ENCODE results near the gene CACNA1G. TPM values are rescaled to one million over a fixed set of nuclear protein-coding genes. Genes with fewer than 3 reads are reported as not detected.
A peak's percentile ranks its signal among the peaks of the same experiment; 100 is the strongest.

Gene CACNA1G
- total and polyA plus RNA-seq, 2 donors (not counting 3 experiments of a cell fraction or from before 2014, with no cell fraction given), result not detected

DNA sequence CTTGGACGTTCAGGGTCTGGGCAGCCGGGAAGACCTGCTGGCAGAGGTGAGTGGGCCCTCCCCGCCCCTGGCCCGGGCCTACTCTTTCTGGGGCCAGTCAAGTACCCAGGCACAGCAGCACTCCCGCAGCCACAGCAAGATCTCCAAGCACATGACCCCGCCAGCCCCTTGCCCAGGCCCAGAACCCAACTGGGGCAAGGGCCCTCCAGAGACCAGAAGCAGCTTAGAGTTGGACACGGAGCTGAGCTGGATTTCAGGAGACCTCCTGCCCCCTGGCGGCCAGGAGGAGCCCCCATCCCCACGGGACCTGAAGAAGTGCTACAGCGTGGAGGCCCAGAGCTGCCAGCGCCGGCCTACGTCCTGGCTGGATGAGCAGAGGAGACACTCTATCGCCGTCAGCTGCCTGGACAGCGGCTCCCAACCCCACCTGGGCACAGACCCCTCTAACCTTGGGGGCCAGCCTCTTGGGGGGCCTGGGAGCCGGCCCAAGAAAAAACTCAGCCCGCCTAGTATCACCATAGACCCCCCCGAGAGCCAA lies 65.6 kb downstream of the CACNA1G start:
- dilution Hi-C loops (cut with MboI; ENCODE audit: extremely low pct_ligation_motif_present, low sequenced_read_pairs) (no loop called here), intact Hi-C loops (cut with micrococcal nuclease) (loop anchor here (1.0 kb wide), 4 partner anchors 30 to 144 kb away; partner anchors contain the start of gene SPATA20)
- Histone ChIP-seq H3K4me3 (replicated peaks in 1 of 3; ENCODE audit: insufficient read depth in 1 of 3, low read depth in 1 of 3, low read length in 3 of 3) (no peak overlapping the region), H3K27me3 (ENCODE audit: control insufficient read depth in 2 of 2, insufficient read depth in 2 of 2, low read length in 2 of 2) (peaks cover 0 to 5% of the 10 kb centered on the region in 2 experiments), H2AFZ (ENCODE audit: low read depth, low read length) (no peak overlapping the region), H3K4me1 (ENCODE audit: control insufficient read depth, extremely low read depth, insufficient read depth, low read length) (peaks cover 2% of the 10 kb centered on the region), H3K9me1 (replicated peaks; ENCODE audit: control insufficient read depth, extremely low read depth, insufficient read depth, low read length) (no peaks in the 10 kb centered on the region), H3K79me2 (ENCODE audit: control insufficient read depth, insufficient read depth, low read length) (no peaks in the 10 kb centered on the region), H3K27ac (ENCODE audit: insufficient read depth, low read depth, low read length) (no peak overlapping the region), H3K4me2 (ENCODE audit: insufficient read depth, low read length) (no peak overlapping the region), H3K9ac (replicated peaks; ENCODE audit: extremely low read depth, insufficient read depth, low read length) (no peak overlapping the region), H3K9me3 (replicated peaks; ENCODE audit: control insufficient read depth, insufficient read depth, low read length) (no peaks in the 10 kb centered on the region), H3K36me3 (ENCODE audit: control insufficient read depth in 2 of 2, extremely low read depth in 1 of 2, insufficient read depth in 2 of 2, low read length in 2 of 2) (no peaks in the 10 kb centered on the region), H4K20me1 (replicated peaks; ENCODE audit: control insufficient read depth, extremely low read depth, insufficient read depth, low read length) (no peaks in the 10 kb centered on the region)
- FAIRE-seq, result peak; percentile 64
- TF ChIP-seq MYC (IDR thresholded peaks at IDR 0.05; ENCODE audit: low read depth, low read length), result no peak
- TF ChIP-seq, protein P1, sequence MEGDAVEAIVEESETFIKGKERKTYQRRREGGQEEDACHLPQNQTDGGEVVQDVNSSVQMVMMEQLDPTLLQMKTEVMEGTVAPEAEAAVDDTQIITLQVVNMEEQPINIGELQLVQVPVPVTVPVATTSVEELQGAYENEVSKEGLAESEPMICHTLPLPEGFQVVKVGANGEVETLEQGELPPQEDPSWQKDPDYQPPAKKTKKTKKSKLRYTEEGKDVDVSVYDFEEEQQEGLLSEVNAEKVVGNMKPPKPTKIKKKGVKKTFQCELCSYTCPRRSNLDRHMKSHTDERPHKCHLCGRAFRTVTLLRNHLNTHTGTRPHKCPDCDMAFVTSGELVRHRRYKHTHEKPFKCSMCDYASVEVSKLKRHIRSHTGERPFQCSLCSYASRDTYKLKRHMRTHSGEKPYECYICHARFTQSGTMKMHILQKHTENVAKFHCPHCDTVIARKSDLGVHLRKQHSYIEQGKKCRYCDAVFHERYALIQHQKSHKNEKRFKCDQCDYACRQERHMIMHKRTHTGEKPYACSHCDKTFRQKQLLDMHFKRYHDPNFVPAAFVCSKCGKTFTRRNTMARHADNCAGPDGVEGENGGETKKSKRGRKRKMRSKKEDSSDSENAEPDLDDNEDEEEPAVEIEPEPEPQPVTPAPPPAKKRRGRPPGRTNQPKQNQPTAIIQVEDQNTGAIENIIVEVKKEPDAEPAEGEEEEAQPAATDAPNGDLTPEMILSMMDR (IDR thresholded peaks at IDR 0.05; ENCODE audit: extremely low read depth in 1 of 2, insufficient read depth in 1 of 2, low read depth in 1 of 2, low read length in 2 of 2), result peak; percentile 67 to 94
- peak; percentile 65 for DNase-seq (ENCODE audit: low read depth, low spot score)
- ChIA-PET POLR2A (interaction anchor here (1.2 kb wide), 1 partner anchor 75 kb away, joined by 6 read pairs; no protein-coding TSS in a partner anchor), CTCF (interaction anchor here (0.7 to 10.3 kb wide), 38 partner anchors 9 to 147 kb away, joined by 3 to 398 read pairs (median 5); partner anchors contain the start of genes CACNA1G and SPATA20)
- BruUV-seq (replicated peaks), result no TSS peak

DNA sequence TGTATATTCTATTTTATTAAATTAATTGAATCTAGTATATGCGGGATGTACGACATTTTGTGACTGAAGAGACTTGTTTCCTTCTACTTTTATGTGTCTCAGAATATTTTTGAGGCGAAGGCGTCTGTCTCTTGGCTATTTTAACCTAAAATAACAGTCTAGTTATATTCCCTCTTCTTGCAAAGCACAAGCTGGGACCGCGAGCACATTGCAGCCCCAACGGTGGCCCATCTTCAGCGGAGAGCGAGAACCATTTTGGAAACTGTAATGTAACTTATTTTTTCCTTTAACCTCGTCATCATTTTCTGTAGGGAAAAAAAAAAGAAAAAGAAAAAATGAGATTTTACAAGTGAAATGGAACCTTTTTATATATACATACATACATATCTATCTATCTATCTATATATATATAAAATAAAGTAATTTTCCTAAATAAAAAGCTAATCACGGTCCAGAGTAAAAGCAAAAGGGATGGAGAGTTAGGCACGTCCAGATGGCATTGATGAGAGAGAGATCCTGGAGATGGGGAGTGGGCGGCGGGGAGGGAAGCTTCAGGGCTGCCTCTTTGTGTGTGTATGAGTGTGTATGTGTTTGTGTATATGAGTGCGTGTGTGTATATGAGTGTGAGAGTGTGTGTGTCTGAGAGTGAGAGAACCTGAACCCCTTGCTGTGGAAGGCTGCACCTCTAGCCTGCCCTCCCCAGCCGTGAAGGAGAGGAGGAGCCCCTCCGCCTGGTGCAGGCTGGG lies 66.7 kb downstream of the CACNA1G start:
- no peaks in the 10 kb centered on the region for H3K79me2 ChIP-seq (ENCODE audit: control insufficient read depth, insufficient read depth, low read length)
- H3K4me1 ChIP-seq (ENCODE audit: control insufficient read depth, extremely low read depth, insufficient read depth, low read length), result peaks cover 12% of the 10 kb centered on the region
- no peak overlapping the region for H3K4me2 ChIP-seq (ENCODE audit: insufficient read depth, low read length)
- no peak for DNase-seq (ENCODE audit: low read depth, low spot score)
- intact Hi-C loops (cut with micrococcal nuclease) (no loop called here), dilution Hi-C loops (cut with MboI; ENCODE audit: extremely low pct_ligation_motif_present, low sequenced_read_pairs) (no loop called here)
- BruUV-seq (replicated peaks), result no TSS peak
- TF ChIP-seq POLR2AphosphoS5 (IDR thresholded peaks at IDR 0.05; ENCODE audit: insufficient read depth, low read depth, low read length), result no peak
- TF ChIP-seq, protein P2, sequence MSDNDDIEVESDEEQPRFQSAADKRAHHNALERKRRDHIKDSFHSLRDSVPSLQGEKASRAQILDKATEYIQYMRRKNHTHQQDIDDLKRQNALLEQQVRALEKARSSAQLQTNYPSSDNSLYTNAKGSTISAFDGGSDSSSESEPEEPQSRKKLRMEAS (IDR thresholded peaks at IDR 0.05; ENCODE audit: insufficient read depth, insufficient read length), result no peak
- TF ChIP-seq, protein P1 (IDR thresholded peaks at IDR 0.05; ENCODE audit: extremely low read depth in 1 of 2, insufficient read depth in 1 of 2, low read depth in 1 of 2, low read length in 2 of 2), result no peak
- TF ChIP-seq EZH2 (IDR thresholded peaks at IDR 0.05; ENCODE audit: borderline replicate concordance, low read depth, low read length, severe bottlenecking), result no peak
- TF ChIP-seq MYC (IDR thresholded peaks at IDR 0.05; ENCODE audit: low read depth, low read length), result no peak
- TF ChIP-seq JUN (IDR thresholded peaks at IDR 0.05; ENCODE audit: borderline replicate concordance, insufficient read depth, insufficient read length, low read depth), result no peak
- TF ChIP-seq GATA2 (IDR thresholded peaks at IDR 0.05; ENCODE audit: insufficient read depth, insufficient read length, low read depth, low read length), result no peak
- TF ChIP-seq POLR2A (IDR thresholded peaks at IDR 0.05; ENCODE audit: low read depth, low read length), result no peak
- TF ChIP-seq FOS (IDR thresholded peaks at IDR 0.05; ENCODE audit: borderline replicate concordance, insufficient read depth, low read length), result no peak
- FAIRE-seq, result no peak
- no peak overlapping the region for H3K9ac ChIP-seq (replicated peaks; ENCODE audit: extremely low read depth, insufficient read depth, low read length)
- no peak overlapping the region for H3K4me3 ChIP-seq (replicated peaks in 1 of 3; ENCODE audit: insufficient read depth in 1 of 3, low read depth in 1 of 3, low read length in 3 of 3)
- no peak overlapping the region for H3K27ac ChIP-seq (ENCODE audit: insufficient read depth, low read depth, low read length)
- no peak overlapping the region for H2AFZ ChIP-seq (ENCODE audit: low read depth, low read length)
- H3K9me3 ChIP-seq (replicated peaks; ENCODE audit: control insufficient read depth, insufficient read depth, low read length), result no peaks in the 10 kb centered on the region
- ChIA-PET POLR2A (no interaction called here), CTCF (interaction anchor here (1.0 to 10.3 kb wide), 17 partner anchors 9 to 146 kb away, joined by 3 to 398 read pairs (median 6); partner anchors contain the start of gene SPATA20)
- peaks cover 0 to 5% of the 10 kb centered on the region in 2 experiments for H3K27me3 ChIP-seq (ENCODE audit: control insufficient read depth in 2 of 2, insufficient read depth in 2 of 2, low read length in 2 of 2)
- H4K20me1 ChIP-seq (replicated peaks; ENCODE audit: control insufficient read depth, extremely low read depth, insufficient read depth, low read length), result no peaks in the 10 kb centered on the region
- H3K36me3 ChIP-seq (ENCODE audit: control insufficient read depth in 2 of 2, extremely low read depth in 1 of 2, insufficient read depth in 2 of 2, low read length in 2 of 2), result no peaks in the 10 kb centered on the region
- H3K9me1 ChIP-seq (replicated peaks; ENCODE audit: control insufficient read depth, extremely low read depth, insufficient read depth, low read length), result no peaks in the 10 kb centered on the region

Data from endothelial cell of umbilical vein (primary cell).